HEK293 (cell line): ENCODE results near the gene COX20.

Source experiments
- CTCF ChIA-PET: fragments of 350-600 bp; formaldehyde crosslinking; extraction: SDS; loops from one replicate; lab custom pipeline; 2021; ENCODE audit warnings: antibody characterized with exemption; lab: Yijun Ruan, JAX
- POLR2A ChIA-PET: fragments of 300-600 bp; formaldehyde crosslinking; extraction: SDS; loops from one replicate; lab custom pipeline; 2020; ENCODE audit warnings: antibody characterized with exemption, inconsistent platforms; lab: Yijun Ruan, JAX
- H3K27ac ChIP-seq: fragments of 200-500 bp; sonication (Bioruptor generic); 2 replicates; pipeline ENCODE4 v1.5.1; 2014; ENCODE audit warnings: low read depth, low read length, control low read depth, inconsistent platforms; ENCODE audit errors: extremely low read depth
- H3K36me3 ChIP-seq, 2 experiments: fragments of 200-500 bp in 1 of 2; sonication (Bioruptor generic) in 1 of 2; 1 replicate in 1 of 2; 2 replicates in 1 of 2; pipeline ENCODE4 v1.5.1; 2014 to 2017; ENCODE audit warnings: inconsistent platforms in 2 of 2, low read length in 2 of 2; ENCODE audit not compliant: control insufficient read depth in 2 of 2, insufficient read depth in 1 of 2
- H3K4me1 ChIP-seq: fragments of 200-500 bp; sonication (Bioruptor generic); 2 replicates; pipeline ENCODE4 v1.5.1; 2014; ENCODE audit warnings: mild to moderate bottlenecking, low read length, inconsistent platforms; ENCODE audit not compliant: control insufficient read depth, insufficient read depth
- H3K4me3 ChIP-seq: 2 replicates; pipeline ENCODE4 v1.5.1; 2011; ENCODE audit warnings: low read depth, mild to moderate bottlenecking, control low read depth, low read length, moderate library complexity
- H3K9me3 ChIP-seq: fragments of 200-500 bp; sonication (Bioruptor generic); 2 replicates; pipeline ENCODE4 v1.5.1; 2014; ENCODE audit warnings: low read depth, low read length, inconsistent platforms; ENCODE audit not compliant: control insufficient read depth, insufficient read depth
- GLI2 ChIP-seq: fragments of 450-650 bp; formaldehyde crosslinking; IDR thresholded peaks from 2 replicates; pipeline ENCODE4; 2017; ENCODE audit warnings: missing biosample characterization, missing genetic modification characterization, low read depth, borderline replicate concordance
- KLF10 ChIP-seq: fragments of 450-650 bp; IDR thresholded peaks from 2 replicates; pipeline ENCODE4 v1.5.1; 2018; ENCODE audit warnings: missing biosample characterization, mild to moderate bottlenecking, missing genetic modification characterization
- OVOL3 ChIP-seq: fragments of 450-650 bp; formaldehyde crosslinking; IDR thresholded peaks from 2 replicates; pipeline ENCODE4 v1.5.1; 2016; ENCODE audit warnings: missing biosample characterization, missing genetic modification characterization
- WT1 ChIP-seq: fragments of 450-650 bp; formaldehyde crosslinking; IDR thresholded peaks from 2 replicates; pipeline ENCODE4 v1.5.1; 2016; ENCODE audit warnings: missing biosample characterization, missing genetic modification characterization
- YY2 ChIP-seq: fragments of 450-650 bp; formaldehyde crosslinking; IDR thresholded peaks from 2 replicates; pipeline ENCODE4 v1.5.1; 2016; ENCODE audit warnings: missing biosample characterization, missing genetic modification characterization
- ZBTB20 ChIP-seq: fragments of 450-650 bp; formaldehyde crosslinking; IDR thresholded peaks from 2 replicates; pipeline ENCODE4 v1.5.1; 2016; ENCODE audit warnings: missing biosample characterization, missing genetic modification characterization
- ZFP37 ChIP-seq: fragments of 450-650 bp; formaldehyde crosslinking; IDR thresholded peaks from 2 replicates; pipeline ENCODE4 v1.5.1; 2016; ENCODE audit warnings: missing biosample characterization, missing genetic modification characterization
- ZFP69B ChIP-seq: fragments of 450-650 bp; formaldehyde crosslinking; IDR thresholded peaks from 2 replicates; pipeline ENCODE4 v1.5.1; 2016; ENCODE audit warnings: missing biosample characterization, missing genetic modification characterization
- ZNF184 ChIP-seq: fragments of 450-650 bp; IDR thresholded peaks from 2 replicates; pipeline ENCODE4 v1.5.1; 2018; ENCODE audit warnings: missing biosample characterization, mild to moderate bottlenecking, missing genetic modification characterization
- ZNF223 ChIP-seq: fragments of 450-650 bp; formaldehyde crosslinking; IDR thresholded peaks from 2 replicates; pipeline ENCODE4 v1.5.1; 2016; ENCODE audit warnings: missing biosample characterization, missing genetic modification characterization
- ZNF24 ChIP-seq: fragments of 450-650 bp; formaldehyde crosslinking; IDR thresholded peaks from 2 replicates; pipeline ENCODE4 v1.5.1; 2016; ENCODE audit warnings: missing biosample characterization, missing genetic modification characterization
- ZNF248 ChIP-seq: fragments of 450-650 bp; formaldehyde crosslinking; IDR thresholded peaks from 2 replicates; pipeline ENCODE4 v1.5.1; 2017; ENCODE audit warnings: missing biosample characterization, missing genetic modification characterization
- ZNF335 ChIP-seq: fragments of 450-650 bp; formaldehyde crosslinking; conservative IDR thresholded peaks from 2 replicates; pipeline ENCODE4 v1.5.1; 2016; ENCODE audit warnings: missing biosample characterization, missing genetic modification characterization
- ZNF416 ChIP-seq: fragments of 450-650 bp; formaldehyde crosslinking; IDR thresholded peaks from 2 replicates; pipeline ENCODE4 v1.5.1; 2016; ENCODE audit warnings: missing biosample characterization, missing genetic modification characterization
- ZNF433 ChIP-seq: fragments of 450-650 bp; formaldehyde crosslinking; IDR thresholded peaks from 2 replicates; pipeline ENCODE4 v1.5.1; 2016; ENCODE audit warnings: missing biosample characterization, missing genetic modification characterization, low read depth
- ZNF449 ChIP-seq: fragments of 450-650 bp; formaldehyde crosslinking; IDR thresholded peaks from 2 replicates; pipeline ENCODE4 v1.5.1; 2017; ENCODE audit warnings: missing biosample characterization, mild to moderate bottlenecking, missing genetic modification characterization, moderate library complexity
- ZNF501 ChIP-seq: fragments of 450-650 bp; formaldehyde crosslinking; IDR thresholded peaks from 2 replicates; pipeline ENCODE4 v1.5.1; 2016; ENCODE audit warnings: missing biosample characterization, missing genetic modification characterization
- ZNF600 ChIP-seq: fragments of 450-650 bp; formaldehyde crosslinking; IDR thresholded peaks from 2 replicates; pipeline ENCODE4 v1.5.1; 2016; ENCODE audit warnings: missing biosample characterization, missing genetic modification characterization
- ZNF610 ChIP-seq: fragments of 450-650 bp; formaldehyde crosslinking; IDR thresholded peaks from 2 replicates; pipeline ENCODE4 v1.5.1; 2016; ENCODE audit warnings: missing biosample characterization, missing genetic modification characterization, borderline replicate concordance
- ZNF660 ChIP-seq: fragments of 450-650 bp; IDR thresholded peaks from 2 replicates; pipeline ENCODE4 v1.5.1; 2018; ENCODE audit warnings: missing biosample characterization, mild to moderate bottlenecking, missing genetic modification characterization
- ZNF664 ChIP-seq: fragments of 450-650 bp; formaldehyde crosslinking; IDR thresholded peaks from 2 replicates; pipeline ENCODE4 v1.5.1; 2016; ENCODE audit warnings: missing biosample characterization, missing genetic modification characterization
- ZSCAN16 ChIP-seq: fragments of 450-650 bp; formaldehyde crosslinking; IDR thresholded peaks from 2 replicates; pipeline ENCODE4 v1.5.1; 2016; ENCODE audit warnings: missing biosample characterization, missing genetic modification characterization
- TF ChIP-seq, protein P1 (sequence below): fragments of 450-650 bp; formaldehyde crosslinking; IDR thresholded peaks from 2 replicates; pipeline ENCODE4 v1.5.1; 2016; ENCODE audit warnings: missing biosample characterization, missing genetic modification characterization

COX20 gene

GRCh38 chr1:244864253-244865027 lies 29.0 kb downstream of the COX20 start, which contains the start of gene HNRNPU (continued):
- TF ChIP-seq, protein P1, sequence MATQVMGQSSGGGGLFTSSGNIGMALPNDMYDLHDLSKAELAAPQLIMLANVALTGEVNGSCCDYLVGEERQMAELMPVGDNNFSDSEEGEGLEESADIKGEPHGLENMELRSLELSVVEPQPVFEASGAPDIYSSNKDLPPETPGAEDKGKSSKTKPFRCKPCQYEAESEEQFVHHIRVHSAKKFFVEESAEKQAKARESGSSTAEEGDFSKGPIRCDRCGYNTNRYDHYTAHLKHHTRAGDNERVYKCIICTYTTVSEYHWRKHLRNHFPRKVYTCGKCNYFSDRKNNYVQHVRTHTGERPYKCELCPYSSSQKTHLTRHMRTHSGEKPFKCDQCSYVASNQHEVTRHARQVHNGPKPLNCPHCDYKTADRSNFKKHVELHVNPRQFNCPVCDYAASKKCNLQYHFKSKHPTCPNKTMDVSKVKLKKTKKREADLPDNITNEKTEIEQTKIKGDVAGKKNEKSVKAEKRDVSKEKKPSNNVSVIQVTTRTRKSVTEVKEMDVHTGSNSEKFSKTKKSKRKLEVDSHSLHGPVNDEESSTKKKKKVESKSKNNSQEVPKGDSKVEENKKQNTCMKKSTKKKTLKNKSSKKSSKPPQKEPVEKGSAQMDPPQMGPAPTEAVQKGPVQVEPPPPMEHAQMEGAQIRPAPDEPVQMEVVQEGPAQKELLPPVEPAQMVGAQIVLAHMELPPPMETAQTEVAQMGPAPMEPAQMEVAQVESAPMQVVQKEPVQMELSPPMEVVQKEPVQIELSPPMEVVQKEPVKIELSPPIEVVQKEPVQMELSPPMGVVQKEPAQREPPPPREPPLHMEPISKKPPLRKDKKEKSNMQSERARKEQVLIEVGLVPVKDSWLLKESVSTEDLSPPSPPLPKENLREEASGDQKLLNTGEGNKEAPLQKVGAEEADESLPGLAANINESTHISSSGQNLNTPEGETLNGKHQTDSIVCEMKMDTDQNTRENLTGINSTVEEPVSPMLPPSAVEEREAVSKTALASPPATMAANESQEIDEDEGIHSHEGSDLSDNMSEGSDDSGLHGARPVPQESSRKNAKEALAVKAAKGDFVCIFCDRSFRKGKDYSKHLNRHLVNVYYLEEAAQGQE, result no peak
- TF ChIP-seq ZNF223 (tag by site-specific recombination) (no peak), YY2 (tag by site-specific recombination) (no peak), ZFP69B (tag by site-specific recombination) (no peak; the same call in 1 of the 2 replicates), OVOL3 (tag by site-specific recombination) (peak; percentile 60; the same call in 1 of the 2 replicates), ZNF610 (tag by site-specific recombination) (peak; percentile 70), ZNF416 (tag by site-specific recombination) (no peak)

- Histone ChIP-seq H3K27ac (peak overlapping the region; percentile 100), H3K4me1 (peaks cover 13% of the 10 kb centered on the region), H3K4me3 (peak overlapping the region; percentile 34), H3K9me3 (no peaks in the 10 kb centered on the region), H3K36me3 (peaks cover 17 to 32% of the 10 kb centered on the region in 2 experiments)
- ChIA-PET POLR2A (interaction anchor here (1.2 to 5.5 kb wide), 6 partner anchors 13 to 185 kb away, joined by 3 to 98 read pairs (median 6); partner anchors contain the start of gene COX20), CTCF (interaction anchor here (0.7 to 6.6 kb wide), 4 partner anchors 12 to 177 kb away, joined by 3 to 38 read pairs (median 4); no protein-coding TSS in a partner anchor)
- TF ChIP-seq ZNF433 (0 out of 2 replicates have a peak, but pooled peaks have one; percentile 4), ZNF335 (tag by site-specific recombination) (peak; percentile 62), ZFP37 (0 out of 2 replicates have a peak, but pooled peaks have one; percentile 24), ZNF248 (tag by site-specific recombination) (no peak), ZNF600 (peak; percentile 99), ZBTB20 (tag by site-specific recombination) (peak; percentile 75), ZNF24 (tag by site-specific recombination) (0 out of 2 replicates have a peak, but pooled peaks have one; percentile 6), ZNF449 (tag by site-specific recombination) (0 out of 2 replicates have a peak, but pooled peaks have one; percentile 8), ZNF501 (tag by site-specific recombination) (no peak), ZNF660 (tag by site-specific recombination) (peak; percentile 30; the same call in 1 of the 2 replicates), ZNF664 (tag by site-specific recombination) (0 out of 2 replicates have a peak, but pooled peaks have one; percentile 4), GLI2 (tag by site-specific recombination) (0 out of 2 replicates have a peak, but pooled peaks have one; percentile 1), KLF10 (tag by site-specific recombination) (no peak), ZSCAN16 (peak; percentile 46; the same call in 1 of the 2 replicates), ZNF184 (tag by site-specific recombination) (0 out of 2 replicates have a peak, but pooled peaks have one; percentile 5), WT1 (tag by site-specific recombination) (0 out of 2 replicates have a peak, but pooled peaks have one; percentile 10)
Observed at GRCh38 chr1:244865028-244865371, 29.5 kb downstream of the COX20 start.
